HK-2 (cell line): ENCODE measurements around the gene RNF114.
"Not testable (repeated sequence)": the region's sequence is repeated elsewhere in the genome, so short reads cannot be mapped to it uniquely, and the experiment has no call there.

ENCODE experiments used
- DNase-seq: peaks from one replicate; pipeline ENCODE4 v3.0.0-alpha.2; 2018; ENCODE audit not compliant: unreplicated experiment

The RNF114 gene, protein sequence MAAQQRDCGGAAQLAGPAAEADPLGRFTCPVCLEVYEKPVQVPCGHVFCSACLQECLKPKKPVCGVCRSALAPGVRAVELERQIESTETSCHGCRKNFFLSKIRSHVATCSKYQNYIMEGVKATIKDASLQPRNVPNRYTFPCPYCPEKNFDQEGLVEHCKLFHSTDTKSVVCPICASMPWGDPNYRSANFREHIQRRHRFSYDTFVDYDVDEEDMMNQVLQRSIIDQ

DNA sequence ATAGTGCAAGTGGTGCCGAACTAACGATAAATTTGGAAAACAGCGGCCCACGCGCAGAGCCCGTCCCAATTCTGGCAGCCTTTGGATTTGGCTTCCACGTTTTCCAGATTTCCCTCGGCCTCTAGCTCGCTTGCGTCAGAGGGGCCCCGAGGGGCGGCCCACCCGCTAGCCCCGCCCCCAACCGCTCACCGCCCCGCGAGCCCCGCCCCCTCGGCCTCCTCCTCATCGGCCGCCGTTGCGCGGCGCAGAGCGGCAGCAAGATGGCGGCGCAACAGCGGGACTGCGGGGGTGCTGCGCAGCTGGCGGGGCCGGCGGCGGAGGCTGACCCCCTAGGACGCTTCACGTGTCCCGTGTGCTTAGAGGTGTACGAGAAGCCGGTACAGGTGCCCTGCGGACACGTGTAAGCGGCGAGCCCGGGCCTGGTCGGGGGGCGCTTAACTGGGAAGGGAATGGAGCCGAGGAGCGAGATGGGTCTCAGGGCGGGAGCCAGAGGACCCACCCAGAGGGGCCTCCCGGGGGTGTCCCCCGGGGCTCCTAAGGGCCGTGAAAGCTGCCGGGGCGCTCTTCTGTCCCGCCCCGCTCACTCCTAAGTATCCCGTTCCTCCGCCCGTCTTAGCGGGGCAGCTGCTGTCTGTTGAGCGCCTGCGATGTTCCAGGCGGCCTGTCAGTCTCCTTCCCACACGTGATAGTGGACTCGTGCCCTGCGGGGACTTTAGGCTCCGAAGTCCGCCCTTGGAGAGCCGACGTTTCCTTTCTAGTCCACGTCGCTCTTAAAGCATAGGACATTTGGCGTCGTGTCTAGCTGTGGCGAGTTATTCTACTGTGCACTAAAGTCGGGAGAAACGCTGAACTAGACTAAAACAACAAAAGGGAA lies at the start of gene RNF114:
Gene RNF114, plus strand, starts transcription at position 245 of the 874 bp plus-strand sequence. Its CDS starts 16 bp downstream, at position 261.
- DNase-seq: peak; percentile 94

DNA sequence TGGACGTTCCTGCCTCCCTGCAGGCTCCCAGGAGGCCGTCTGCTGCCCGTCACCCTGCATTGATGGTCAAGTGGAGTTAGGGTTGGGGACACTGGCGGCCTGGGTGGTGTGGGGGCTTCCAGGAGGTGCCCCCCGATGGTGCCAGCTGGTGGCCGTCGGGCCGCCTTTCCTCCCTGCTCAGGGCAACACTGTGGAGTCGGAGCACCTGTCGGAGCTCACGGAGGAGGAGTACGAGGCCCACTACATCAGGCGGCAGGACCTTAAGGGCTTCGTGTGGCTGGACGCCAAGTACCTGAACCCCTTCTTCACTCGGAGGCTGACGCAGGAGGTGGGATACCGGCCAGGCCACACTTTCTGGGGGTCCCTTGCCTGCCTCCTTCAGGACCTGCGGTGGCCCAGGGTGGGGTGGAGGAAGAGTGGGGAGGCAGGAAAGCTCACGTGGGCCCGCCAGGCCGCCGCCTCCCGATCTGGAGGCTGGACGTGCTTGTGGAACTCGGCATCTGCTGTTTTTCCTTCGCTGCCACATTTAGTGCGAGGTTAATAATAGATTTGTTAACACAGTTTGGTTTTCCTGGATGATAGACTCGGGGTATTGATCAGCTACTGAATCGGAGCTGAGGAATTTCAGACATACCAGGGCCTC lies 49.5 kb upstream of the RNF114 start:
- no peak for DNase-seq

DNA sequence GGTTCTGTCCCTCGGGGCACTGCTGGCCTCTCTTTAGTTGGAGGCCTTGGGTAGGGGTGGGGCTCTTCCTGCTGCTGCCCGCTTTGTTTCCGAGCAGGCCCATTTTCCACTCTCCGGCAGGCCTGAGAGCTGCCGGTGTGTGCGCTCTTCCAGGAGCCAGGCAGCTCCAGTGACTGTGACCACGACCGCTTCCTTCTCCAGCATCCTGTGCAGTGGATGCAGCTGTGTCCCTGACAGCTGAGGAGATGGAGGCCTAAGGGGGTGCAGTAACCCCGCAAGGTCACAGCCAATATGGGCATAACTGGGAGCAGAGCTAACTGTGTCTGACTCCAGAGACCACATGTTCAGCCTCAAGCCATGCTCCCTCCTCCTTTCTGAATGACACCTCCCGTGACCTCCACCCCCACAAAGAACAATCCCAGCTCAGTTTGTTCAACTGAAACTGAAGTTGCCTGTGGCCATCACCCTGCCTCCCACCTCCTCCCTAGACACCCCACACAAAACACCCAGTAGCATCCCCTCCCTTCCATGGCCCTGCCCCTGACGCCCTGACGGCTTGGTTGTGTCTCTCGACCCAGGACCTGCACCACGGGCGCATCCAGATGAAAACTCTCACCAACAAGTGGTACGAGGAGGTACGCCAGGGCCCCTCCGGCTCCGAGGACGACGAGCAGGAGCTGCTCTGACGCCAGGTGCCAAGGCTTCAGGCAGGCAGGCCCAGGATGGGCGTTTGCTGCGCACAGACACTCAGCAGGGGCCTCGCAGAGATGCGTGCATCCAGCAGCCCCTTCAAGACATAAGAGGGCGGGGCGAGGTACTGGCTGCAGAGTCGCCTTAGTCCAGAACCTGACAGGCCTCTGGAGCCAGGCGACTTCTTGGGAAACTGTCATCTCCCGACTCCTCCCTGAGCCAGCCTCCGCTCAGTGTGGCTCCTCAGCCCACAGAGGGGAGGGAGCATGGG lies 48.7 kb upstream of the RNF114 start:
- peak; percentile 35 for DNase-seq

DNA sequence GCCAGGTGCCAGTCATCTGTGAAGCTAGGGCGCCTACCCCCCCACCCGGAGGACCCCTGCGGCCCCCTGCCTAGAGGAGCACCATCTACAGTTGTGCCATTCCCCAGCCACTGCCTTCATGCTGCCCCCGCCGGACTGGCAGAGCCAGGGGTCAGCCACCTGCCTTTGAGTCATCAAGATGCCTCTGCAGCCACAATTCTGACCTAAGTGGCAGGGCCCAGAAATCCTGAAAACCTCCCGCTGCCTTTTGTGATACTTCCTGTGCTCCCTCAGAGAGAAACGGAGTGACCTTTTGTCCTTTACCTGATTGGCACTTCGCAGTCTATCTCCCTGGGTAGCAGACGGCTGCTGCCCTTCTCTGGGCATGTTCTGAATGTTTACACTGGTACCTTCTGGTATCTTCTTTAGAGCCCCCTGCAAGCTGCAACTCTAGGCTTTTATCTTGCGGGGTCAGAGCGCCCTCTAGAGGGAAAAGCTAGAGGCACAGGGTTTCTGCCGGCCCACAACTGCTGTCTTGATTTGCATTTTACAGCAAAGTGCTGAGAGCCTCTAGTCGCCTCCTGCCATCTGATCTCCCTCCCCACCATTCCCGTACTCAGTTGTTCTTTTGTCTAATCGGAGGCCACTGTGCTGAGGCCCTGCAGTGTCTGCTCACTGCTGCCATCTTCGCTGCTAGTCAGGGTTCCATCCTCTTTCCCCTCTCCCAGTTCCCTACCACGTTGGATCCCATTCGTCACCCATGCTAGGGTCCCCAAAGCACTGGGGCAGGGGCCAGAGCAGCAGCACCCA lies 47.8 kb upstream of the RNF114 start:
- DNase-seq: peak; percentile 87

GRCh38 chr20:49889001-49889934 lies 46.9 kb upstream of the RNF114 start:
- DNase-seq: no peak

DNA sequence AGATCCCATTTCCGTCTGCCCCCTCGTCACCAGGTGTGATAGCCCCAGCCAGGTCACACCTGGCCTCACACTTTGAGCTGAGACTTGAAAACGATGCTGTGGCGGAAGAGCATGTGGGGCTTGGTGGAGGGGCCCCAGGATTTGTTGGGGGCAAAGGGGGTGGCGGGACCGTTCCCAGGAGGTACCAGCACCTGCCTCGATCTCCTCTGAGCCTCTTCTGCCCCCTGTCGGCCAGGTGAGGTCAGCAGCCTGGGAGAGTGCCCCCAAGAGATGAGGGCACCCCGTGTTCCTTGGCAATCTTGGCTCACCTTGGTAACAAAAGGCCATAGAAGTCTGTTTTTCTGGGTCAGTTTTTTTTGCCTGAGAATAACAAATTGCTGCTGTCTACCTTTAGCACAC lies 46.3 kb upstream of the RNF114 start:
- no peak for DNase-seq

DNA sequence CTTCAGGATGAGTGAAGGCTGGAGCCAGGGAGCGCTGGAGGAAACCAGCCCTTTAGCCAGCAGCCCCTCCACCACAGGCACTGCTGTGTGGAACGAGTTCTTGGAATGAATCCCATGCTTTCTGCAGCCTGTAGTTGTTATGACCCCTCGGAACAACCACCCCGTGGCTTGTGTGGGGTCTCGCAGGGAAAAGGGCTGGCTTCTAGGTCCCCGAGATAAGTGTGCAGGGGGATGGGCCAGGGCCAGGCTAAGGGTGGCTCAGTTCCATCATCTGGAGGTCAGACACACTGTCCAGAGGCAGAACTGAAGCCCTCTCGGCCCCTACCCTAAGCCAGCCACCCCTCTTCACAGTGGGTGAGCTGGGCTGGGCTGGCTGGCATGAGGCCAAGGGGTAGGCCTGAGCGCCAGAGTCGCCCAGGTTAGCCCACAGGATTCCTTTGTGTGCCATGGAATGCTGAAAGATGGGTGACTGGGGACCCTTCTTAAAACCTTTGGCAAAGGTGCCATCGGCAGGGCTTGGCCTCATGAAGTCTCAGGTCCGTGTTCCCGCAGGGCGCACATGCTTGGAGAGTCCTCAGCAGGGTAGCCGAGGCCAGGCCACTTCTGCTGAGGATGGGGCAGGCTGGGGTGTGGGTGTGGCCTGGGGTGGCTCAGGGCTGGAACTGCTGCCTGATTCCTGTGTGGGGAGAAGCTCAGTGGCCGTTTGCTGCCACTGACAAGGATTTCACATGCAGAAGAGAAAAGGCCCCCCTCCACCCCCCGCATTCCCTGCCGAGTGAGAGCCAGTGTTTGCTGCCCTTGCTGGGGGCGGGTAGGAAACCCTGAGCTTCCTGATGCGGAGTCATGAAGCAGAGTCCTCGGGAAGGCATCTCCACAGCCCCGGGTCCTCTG lies 45.5 kb upstream of the RNF114 start:
- no peak for DNase-seq

- DNase-seq: no peak
Measured at GRCh38 chr20:49891476-49892110, 44.6 kb upstream of the RNF114 start.

GRCh38 chr20:49892260-49892659 lies 43.9 kb upstream of the RNF114 start:
- DNase-seq: no peak

- no peak for DNase-seq
Measured at GRCh38 chr20:49892817-49893216, 43.4 kb upstream of the RNF114 start.

DNA sequence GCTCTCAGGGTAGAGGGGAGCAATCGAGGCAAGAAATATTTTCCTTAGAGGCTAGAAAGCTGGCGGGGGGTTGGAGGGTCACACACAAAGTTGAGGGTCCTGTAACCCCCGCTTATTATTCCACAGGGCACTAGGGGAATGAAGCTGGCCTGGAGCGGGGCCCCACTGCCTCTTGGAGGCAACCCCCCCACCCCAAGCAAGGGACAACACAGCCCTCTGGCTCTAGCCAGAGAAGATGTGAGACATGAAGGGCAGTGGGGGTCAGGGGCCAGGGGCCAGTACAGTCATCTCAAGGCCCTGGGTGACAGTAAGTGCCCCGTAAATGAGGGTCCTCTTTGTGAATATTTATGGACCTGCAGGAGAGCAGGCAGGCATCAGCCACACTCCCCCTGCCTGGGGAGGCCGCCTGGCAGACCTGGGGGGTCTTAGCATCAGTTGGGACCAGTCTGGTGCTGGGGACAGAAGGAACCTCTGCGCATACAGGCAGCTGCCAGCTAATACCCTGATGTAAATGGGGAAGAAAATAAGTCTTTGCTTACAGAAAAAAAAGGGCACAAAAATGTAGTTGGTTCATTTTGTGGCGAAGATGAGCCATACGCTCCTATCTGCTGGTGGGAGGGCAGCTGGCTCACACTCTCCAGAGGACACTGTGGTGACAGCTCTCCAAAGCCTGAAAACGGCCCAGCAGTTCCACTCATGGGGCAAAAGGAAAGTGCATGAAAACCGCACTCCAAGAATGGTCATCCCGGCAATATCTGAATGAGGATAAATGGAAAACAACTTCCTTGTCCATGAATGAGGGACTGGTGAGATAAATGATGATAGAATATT lies 42.7 kb upstream of the RNF114 start:
- no peak for DNase-seq

- no peak for DNase-seq
Measured at GRCh38 chr20:49894073-49894470, 42.1 kb upstream of the RNF114 start.

DNA sequence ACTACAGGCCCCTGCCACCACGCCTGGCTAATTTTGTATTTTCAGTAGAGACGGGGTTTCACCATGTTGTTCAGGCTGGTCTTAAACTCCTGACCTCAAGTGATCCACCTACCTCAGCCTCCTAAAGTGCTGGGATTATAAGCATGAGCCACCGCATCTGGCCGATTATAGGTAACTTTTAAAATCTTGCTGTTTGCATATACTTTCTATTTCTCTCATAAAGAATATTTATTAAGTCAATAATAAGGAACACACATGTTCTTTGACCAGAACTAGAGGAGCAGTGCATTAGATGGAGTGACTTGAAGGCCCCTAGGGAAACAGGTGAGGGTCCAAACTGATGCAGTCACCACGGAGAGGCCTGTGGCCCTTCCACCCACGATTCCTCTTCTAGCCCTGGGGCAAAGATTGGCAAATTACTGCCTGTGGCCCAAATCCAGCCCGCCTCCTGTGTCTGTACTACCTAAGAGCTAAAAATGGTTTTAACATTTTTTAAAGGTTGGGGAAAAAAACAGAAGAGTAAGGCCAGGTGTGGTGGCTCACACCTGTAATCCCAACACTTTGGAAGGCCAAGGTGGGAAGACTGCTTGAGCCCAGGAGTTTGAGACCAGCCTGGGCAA lies 40.6 kb upstream of the RNF114 start:
- DNase-seq: not testable (repeated sequence)

- no peak for DNase-seq
Measured at GRCh38 chr20:49896204-49896603, 40.0 kb upstream of the RNF114 start.

DNA sequence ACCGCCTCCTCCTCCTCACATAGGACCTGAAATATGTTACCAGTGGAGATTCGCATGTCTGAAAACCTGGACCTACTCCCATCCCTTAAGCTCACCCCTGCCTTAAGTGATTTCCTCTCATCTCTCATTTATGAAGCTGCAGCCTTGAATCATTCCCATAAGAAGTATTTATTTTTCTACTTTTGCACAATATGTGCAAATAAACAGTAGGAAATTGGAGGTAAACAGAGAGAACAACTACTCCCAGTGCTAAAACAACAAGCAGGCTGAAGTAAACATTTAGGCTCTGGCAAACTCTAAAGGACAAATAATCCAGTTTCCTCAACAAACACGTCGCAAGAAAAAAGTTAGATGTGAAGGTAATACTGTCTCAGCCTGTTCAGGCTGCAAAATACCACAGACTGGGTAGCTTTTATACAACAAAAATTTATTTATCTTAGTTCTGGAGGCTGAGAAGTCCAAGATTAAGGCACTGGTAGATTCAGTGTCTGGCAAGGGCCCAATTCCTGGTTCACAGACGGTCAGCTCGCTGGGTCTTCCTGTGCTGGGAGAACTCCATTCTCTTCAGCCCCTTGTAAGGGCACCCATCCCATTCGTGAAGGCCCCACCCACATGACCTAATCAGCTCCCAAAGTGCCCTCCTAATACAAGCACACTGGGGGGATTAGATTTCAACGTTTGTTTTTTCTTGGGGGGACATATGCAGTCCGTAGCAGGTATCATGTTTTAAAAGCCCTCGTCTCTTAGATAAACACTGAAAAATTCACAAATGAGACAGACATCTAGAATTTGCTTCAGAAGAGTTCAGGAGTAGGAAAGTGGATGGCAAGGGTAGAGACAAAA lies 36.4 kb upstream of the RNF114 start:
- DNase-seq: no peak

- DNase-seq: no peak
Measured at GRCh38 chr20:49901588-49901987, 34.6 kb upstream of the RNF114 start.
